ENCODE measurements around the gene GSTA2. TPM values are rescaled to one million over a fixed set of nuclear protein-coding genes. Genes with fewer than 3 reads are reported as not detected.

Gene GSTA2
- total RNA-seq, 1 experiment from 2014 or later = not detected

DNA sequence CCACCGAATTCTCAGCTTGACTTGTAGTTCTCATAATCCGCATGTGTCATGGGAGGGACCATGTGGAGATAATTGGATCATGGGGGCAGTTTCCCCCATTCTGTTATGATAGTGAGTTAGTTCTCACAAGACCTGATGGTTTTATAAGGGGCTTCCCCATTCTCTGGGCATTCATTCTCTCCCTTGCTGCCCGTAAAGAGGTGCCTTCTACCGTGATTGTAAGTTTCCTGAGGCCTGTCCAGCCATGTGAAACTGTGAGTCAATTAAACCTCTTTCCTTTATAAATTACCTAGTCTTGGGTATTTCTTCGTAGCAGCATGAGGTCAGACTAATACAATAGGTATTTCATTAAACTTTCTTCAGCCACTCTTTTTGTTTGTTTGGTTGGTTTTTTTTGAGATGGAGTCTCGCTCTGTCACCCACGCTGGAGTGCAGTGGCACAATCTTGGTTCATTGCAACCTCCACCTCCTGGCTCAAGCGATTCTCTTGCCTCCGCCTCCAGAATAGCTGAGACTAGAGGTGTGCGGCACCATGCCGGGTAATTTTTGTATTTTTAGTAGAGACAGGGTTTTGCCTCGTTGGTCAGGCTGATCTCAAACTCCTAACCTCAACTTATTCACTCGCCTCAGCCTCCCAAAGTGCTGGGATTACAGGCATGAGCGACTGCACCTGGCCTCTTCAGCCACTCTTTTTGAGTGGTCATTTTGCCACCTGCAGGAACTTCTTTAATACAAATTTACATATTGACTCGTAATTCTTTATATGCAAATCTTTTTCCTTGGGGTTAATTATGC lies 36.3 kb downstream of the GSTA2 start:
- no TSS peak for BruUV-seq (replicated peaks)
- H4K20me1 ChIP-seq (ENCODE audit: insufficient read depth) = no peaks in the 10 kb centered on the region
- intact Hi-C loops (cut with micrococcal nuclease; ENCODE audit: unreplicated experiment) = loop anchor here (10.0 kb wide), 1 partner anchor 88 kb away; no protein-coding TSS in a partner anchor
- no peaks in the 10 kb centered on the region for H3K27me3 ChIP-seq (ENCODE audit: insufficient read depth, low read depth)
- no peaks in the 10 kb centered on the region; the same call in 1 of the 2 replicates for H3K9me3 ChIP-seq (ENCODE audit: insufficient read depth, low read depth)
- DNase-seq = no peak
- peak overlapping the region; percentile 89 for H3K27ac ChIP-seq
- CTCF ChIA-PET = no interaction called here
- TF ChIP-seq, protein P1, sequence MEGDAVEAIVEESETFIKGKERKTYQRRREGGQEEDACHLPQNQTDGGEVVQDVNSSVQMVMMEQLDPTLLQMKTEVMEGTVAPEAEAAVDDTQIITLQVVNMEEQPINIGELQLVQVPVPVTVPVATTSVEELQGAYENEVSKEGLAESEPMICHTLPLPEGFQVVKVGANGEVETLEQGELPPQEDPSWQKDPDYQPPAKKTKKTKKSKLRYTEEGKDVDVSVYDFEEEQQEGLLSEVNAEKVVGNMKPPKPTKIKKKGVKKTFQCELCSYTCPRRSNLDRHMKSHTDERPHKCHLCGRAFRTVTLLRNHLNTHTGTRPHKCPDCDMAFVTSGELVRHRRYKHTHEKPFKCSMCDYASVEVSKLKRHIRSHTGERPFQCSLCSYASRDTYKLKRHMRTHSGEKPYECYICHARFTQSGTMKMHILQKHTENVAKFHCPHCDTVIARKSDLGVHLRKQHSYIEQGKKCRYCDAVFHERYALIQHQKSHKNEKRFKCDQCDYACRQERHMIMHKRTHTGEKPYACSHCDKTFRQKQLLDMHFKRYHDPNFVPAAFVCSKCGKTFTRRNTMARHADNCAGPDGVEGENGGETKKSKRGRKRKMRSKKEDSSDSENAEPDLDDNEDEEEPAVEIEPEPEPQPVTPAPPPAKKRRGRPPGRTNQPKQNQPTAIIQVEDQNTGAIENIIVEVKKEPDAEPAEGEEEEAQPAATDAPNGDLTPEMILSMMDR (conservative IDR thresholded peaks at IDR 0.05) = no peak
- no peak for TF ChIP-seq EZH2 (IDR thresholded peaks at IDR 0.05; ENCODE audit: low read depth)
- H2AFZ ChIP-seq = no peak overlapping the region; the same call in 1 of the 2 replicates
- no peak overlapping the region for H3K4me3 ChIP-seq
- no peaks in the 10 kb centered on the region for H3K36me3 ChIP-seq (ENCODE audit: low read depth)
- H3F3A ChIP-seq (ENCODE audit: insufficient read depth, low read depth) = peaks cover 17% of the 10 kb centered on the region
- H3K9me2 ChIP-seq (ENCODE audit: insufficient read depth) = no peaks in the 10 kb centered on the region
- H3K4me2 ChIP-seq = 0 out of 2 replicates have a peak overlapping the region, but pooled peaks have one; percentile 54
- peaks cover 34% of the 10 kb centered on the region for H3K4me1 ChIP-seq (replicated peaks; ENCODE audit: insufficient read depth)
- H3K79me2 ChIP-seq (ENCODE audit: low read depth) = no peaks in the 10 kb centered on the region
- POLR2A ChIA-PET (ENCODE audit: unreplicated experiment) = no interaction called here

DNA sequence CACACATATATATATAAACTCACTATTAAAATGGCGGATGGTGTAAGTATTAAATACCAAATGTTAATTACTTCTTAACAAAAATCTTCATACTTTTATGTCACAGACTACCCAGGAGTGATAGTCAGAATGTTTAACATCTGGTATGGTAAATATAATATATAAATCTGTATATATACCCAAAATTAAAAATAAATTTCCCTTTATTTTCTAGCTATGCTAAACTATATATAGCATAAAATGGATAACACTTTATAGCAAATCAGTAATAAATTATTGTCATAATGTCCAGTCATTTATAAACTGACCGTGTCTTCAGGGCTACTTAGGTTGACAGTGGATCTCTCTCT lies 37.1 kb downstream of the GSTA2 start:
- TF ChIP-seq EZH2 (IDR thresholded peaks at IDR 0.05; ENCODE audit: low read depth) = no peak
- TF ChIP-seq, protein P1 (conservative IDR thresholded peaks at IDR 0.05) = no peak
- intact Hi-C loops (cut with micrococcal nuclease; ENCODE audit: unreplicated experiment) = loop anchor here (10.0 kb wide), 1 partner anchor 89 kb away; no protein-coding TSS in a partner anchor
- no peak overlapping the region; the same call in 1 of the 2 replicates for H2AFZ ChIP-seq
- no peaks in the 10 kb centered on the region for H4K20me1 ChIP-seq (ENCODE audit: insufficient read depth)
- no peaks in the 10 kb centered on the region for H3K9me2 ChIP-seq (ENCODE audit: insufficient read depth)
- no peaks in the 10 kb centered on the region for H3K79me2 ChIP-seq (ENCODE audit: low read depth)
- peaks cover 17% of the 10 kb centered on the region for H3F3A ChIP-seq (ENCODE audit: insufficient read depth, low read depth)
- H3K4me3 ChIP-seq = no peak overlapping the region
- peak overlapping the region; percentile 54; the same call in 1 of the 2 replicates for H3K4me2 ChIP-seq
- DNase-seq = no peak
- H3K9me3 ChIP-seq (ENCODE audit: insufficient read depth, low read depth) = no peaks in the 10 kb centered on the region; the same call in 1 of the 2 replicates
- peaks cover 34% of the 10 kb centered on the region for H3K4me1 ChIP-seq (replicated peaks; ENCODE audit: insufficient read depth)
- H3K36me3 ChIP-seq (ENCODE audit: low read depth) = no peaks in the 10 kb centered on the region
- H3K27me3 ChIP-seq (ENCODE audit: insufficient read depth, low read depth) = no peaks in the 10 kb centered on the region
- H3K27ac ChIP-seq = peak overlapping the region; percentile 89
- ChIA-PET POLR2A (ENCODE audit: unreplicated experiment) (no interaction called here), CTCF (no interaction called here)
- BruUV-seq (replicated peaks) = no TSS peak

DNA sequence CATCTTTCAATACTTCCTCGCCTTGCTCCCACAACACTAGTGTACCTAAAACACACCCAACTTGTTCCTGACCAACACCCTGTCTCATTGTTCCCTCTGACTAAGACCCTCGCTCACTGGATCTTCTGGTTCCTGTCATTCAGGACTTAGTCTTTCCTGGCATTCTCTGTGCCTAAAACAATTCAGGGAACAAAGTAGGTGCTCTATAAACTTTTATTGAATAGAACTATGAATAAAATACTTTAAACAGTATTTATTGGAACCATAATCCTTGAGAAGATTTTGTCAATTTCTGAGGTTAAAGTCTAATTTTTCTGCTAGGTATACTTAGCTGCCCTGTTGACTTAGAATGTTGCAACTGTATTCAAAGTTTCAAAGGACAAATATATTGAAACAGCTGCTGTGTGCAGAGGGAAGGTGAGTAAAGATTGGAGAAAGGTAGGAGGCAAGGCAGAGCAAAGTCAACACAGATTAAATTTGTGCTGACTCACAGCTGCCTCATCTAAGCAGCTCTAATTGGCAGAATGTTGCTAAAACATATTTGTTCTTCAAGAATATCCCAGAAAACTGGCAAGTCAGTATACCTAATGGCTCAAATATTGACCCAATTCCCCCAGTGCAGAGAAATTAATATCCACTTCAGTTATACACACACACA lies 37.6 kb downstream of the GSTA2 start:
- H3K9me3 ChIP-seq (ENCODE audit: insufficient read depth, low read depth) = no peaks in the 10 kb centered on the region; the same call in 1 of the 2 replicates
- DNase-seq = peak; percentile 4 to 84
- H3K36me3 ChIP-seq (ENCODE audit: low read depth) = no peaks in the 10 kb centered on the region
- no peaks in the 10 kb centered on the region for H3K27me3 ChIP-seq (ENCODE audit: insufficient read depth, low read depth)
- H3K4me3 ChIP-seq = no peak overlapping the region
- CTCF ChIA-PET = no interaction called here
- H3K4me1 ChIP-seq (replicated peaks; ENCODE audit: insufficient read depth) = peaks cover 34% of the 10 kb centered on the region
- no peak for TF ChIP-seq EZH2 (IDR thresholded peaks at IDR 0.05; ENCODE audit: low read depth)
- TF ChIP-seq, protein P1 (conservative IDR thresholded peaks at IDR 0.05) = no peak
- no peaks in the 10 kb centered on the region for H3K9me2 ChIP-seq (ENCODE audit: insufficient read depth)
- H3K4me2 ChIP-seq = peak overlapping the region; percentile 54
- H4K20me1 ChIP-seq (ENCODE audit: insufficient read depth) = no peaks in the 10 kb centered on the region
- H3F3A ChIP-seq (ENCODE audit: insufficient read depth, low read depth) = peaks cover 17% of the 10 kb centered on the region
- intact Hi-C loops (cut with micrococcal nuclease; ENCODE audit: unreplicated experiment) = loop anchor here (10.0 kb wide), 1 partner anchor 89 kb away; no protein-coding TSS in a partner anchor
- POLR2A ChIA-PET (ENCODE audit: unreplicated experiment) = no interaction called here
- peak overlapping the region; percentile 89 for H3K27ac ChIP-seq
- H2AFZ ChIP-seq = no peak overlapping the region
- no TSS peak for BruUV-seq (replicated peaks)
- H3K79me2 ChIP-seq (ENCODE audit: low read depth) = no peaks in the 10 kb centered on the region

Measured in PC-9 (cell line).